SK-N-SH treated with all-trans-retinoic acid at 6 μM for 48 hours (cell line): ENCODE data around the gene BRF1.

Experiments
- CSRNP3 ChIP-seq: fragments of 250-450 bp; sonication (Bioruptor Pico); IDR thresholded peaks from 2 replicates; pipeline ENCODE4 v1.5.1; 2021; ENCODE audit warnings: mild to moderate bottlenecking, moderate library complexity
- ESRRG ChIP-seq: fragments of 250-450 bp; sonication (Bioruptor Pico); IDR thresholded peaks from 2 replicates; pipeline ENCODE4 v1.6.1; 2021; ENCODE audit warnings: mild to moderate bottlenecking
- GLIS3 ChIP-seq: fragments of 250-450 bp; sonication (Bioruptor Pico); IDR thresholded peaks from 2 replicates; pipeline ENCODE4 v1.5.0; 2020; ENCODE audit warnings: mild to moderate bottlenecking, moderate library complexity
- PPARA ChIP-seq: fragments of 250-450 bp; sonication (Bioruptor Pico); IDR thresholded peaks from 2 replicates; pipeline ENCODE4 v1.5.0; 2020; ENCODE audit warnings: mild to moderate bottlenecking, borderline replicate concordance
- RARB ChIP-seq: fragments of 250-450 bp; sonication (Bioruptor Pico); IDR thresholded peaks from 2 replicates; pipeline ENCODE4 v1.8.0; 2021; ENCODE audit warnings: mild to moderate bottlenecking, moderate library complexity
- TOX ChIP-seq: fragments of 250-450 bp; sonication (Bioruptor Pico); IDR thresholded peaks from 2 replicates; pipeline ENCODE4 v1.8.0; 2021; ENCODE audit warnings: mild to moderate bottlenecking, moderate library complexity, borderline replicate concordance
- ZNF8 ChIP-seq: fragments of 450-650 bp; formaldehyde crosslinking; IDR thresholded peaks from 2 replicates; pipeline ENCODE4 v1.5.0; 2020; ENCODE audit warnings: mild to moderate bottlenecking, moderate library complexity

- no peak for TF ChIP-seq PPARA (CRISPR knock-in tag)
- TF ChIP-seq GLIS3 (CRISPR knock-in tag), result no peak
- no peak for TF ChIP-seq ZNF8 (CRISPR knock-in tag)
- TF ChIP-seq CSRNP3, result no peak
- TF ChIP-seq TOX (CRISPR knock-in tag), result no peak
- no peak for TF ChIP-seq RARB (CRISPR knock-in tag)
- no peak for TF ChIP-seq ESRRG
These were observed 15.6 kb downstream of the BRF1 start for GRCh38 chr14:105285174-105285573.
